ENCODE data around the gene RTN4RL1.

RTN4RL1 gene

DNA sequence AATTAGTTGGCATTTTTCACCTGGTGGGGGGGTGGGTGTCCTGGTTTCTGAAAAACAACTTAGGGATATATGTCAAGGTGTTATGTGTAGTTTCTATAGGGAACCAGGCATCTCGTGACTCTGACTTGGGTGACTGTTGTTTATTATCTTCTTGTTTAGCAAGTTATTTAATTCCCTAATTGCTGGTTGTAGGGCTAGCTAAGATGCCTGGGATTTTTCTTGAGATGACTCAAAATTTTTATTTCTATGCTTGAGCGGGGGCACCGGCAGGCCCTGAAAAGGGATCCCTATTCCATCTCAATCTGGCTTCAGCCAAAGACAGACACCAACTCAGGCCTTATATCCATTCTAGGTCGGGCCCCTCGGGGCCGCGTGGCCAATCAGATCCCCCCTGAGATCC is 8.0 kb upstream of the RTN4RL1 start:
- Mint-ChIP-seq H3K4me1 (ENCODE audit: low read depth in 2 of 2) (peaks cover 14 to 19% of the 10 kb centered on the region in 2 donors), H3K27me3 (peaks cover 4 to 11% of the 10 kb centered on the region in 2 donors), H3K27ac (no peak overlapping the region), H3K9me3 (no peaks in the 10 kb centered on the region), H3K4me3 (no peak overlapping the region), H3K36me3 (ENCODE audit: insufficient read depth) (peaks cover 15% of the 10 kb centered on the region)
- DNase-seq = no peak
- ATAC-seq (replicated peaks) = no peak

GRCh38 chr17:2030779-2031163 is 5.6 kb upstream of the RTN4RL1 start:
- ATAC-seq (replicated peaks) = no peak
- H3K4me1 Mint-ChIP-seq (ENCODE audit: low read depth in 2 of 2) = peaks cover 20 to 25% of the 10 kb centered on the region in 2 donors
- H3K27ac Mint-ChIP-seq = peak overlapping the region; percentile 85 to 90
- no peaks in the 10 kb centered on the region for H3K9me3 Mint-ChIP-seq
- peak overlapping the region; percentile 90 to 93 for H3K4me3 Mint-ChIP-seq
- DNase-seq = no peak
- peaks cover 10% of the 10 kb centered on the region for H3K36me3 Mint-ChIP-seq (ENCODE audit: insufficient read depth)
- peaks cover 12 to 34% of the 10 kb centered on the region in 2 donors for H3K27me3 Mint-ChIP-seq

DNA sequence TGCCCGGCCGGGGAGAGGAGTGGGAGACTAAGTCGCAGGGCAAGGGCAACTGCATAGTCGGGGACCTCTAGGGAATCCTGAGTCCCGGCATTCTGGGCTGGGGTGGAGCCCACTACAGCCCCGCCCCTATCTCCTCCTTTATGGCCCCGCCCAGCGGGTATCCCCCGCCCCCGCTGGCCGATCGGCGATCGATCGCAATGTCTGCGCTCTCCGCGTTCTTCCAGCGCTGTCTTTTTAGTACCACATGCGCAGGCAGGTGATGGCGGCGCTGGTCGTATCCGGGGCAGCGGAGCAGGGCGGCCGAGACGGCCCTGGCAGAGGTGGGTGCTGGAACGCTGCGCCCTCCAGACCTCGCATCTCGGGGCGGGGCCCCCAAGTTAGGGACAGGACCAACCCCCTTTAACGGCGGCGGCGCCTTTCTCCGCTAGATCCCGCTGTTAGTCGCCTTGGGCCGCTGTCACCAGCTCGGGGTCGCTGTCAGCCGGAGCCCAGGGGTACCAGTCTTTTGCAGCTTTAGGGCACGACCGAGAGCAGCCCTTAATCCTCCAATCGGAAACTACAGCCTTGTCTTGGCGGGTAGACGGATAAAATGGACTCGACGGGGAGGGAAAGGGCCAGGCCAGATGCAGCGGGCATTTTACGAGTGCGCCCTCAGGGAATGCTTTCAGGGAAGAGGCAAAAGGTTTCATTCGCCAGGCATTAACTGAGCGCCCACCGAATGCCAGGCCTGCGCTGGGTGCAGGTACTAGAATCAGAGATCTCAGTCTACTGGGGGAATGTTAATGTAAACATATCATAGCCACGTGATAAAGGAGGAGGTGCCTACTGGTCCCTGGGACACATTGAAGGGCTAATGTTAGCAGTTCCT is 5.0 kb upstream of the RTN4RL1 start, which contains the start of gene DPH1:
TSS of gene DPH1 (plus strand) at position 243 of the 868 bp plus-strand sequence. CDS start at position 260, 17 bp downstream.
- no peaks in the 10 kb centered on the region for H3K9me3 Mint-ChIP-seq
- H3K4me1 Mint-ChIP-seq (ENCODE audit: low read depth in 2 of 2) = peaks cover 21 to 26% of the 10 kb centered on the region in 2 donors
- peak; percentile 79 to 84 (median 80) for DNase-seq
- peaks cover 14 to 39% of the 10 kb centered on the region in 2 donors for H3K27me3 Mint-ChIP-seq
- H3K27ac Mint-ChIP-seq = peak within 1 kb of the TSS; percentile 85 to 90
- H3K36me3 Mint-ChIP-seq (ENCODE audit: insufficient read depth) = peaks cover 10% of the 10 kb centered on the region
- H3K4me3 Mint-ChIP-seq = peak within 1 kb of the TSS; percentile 90 to 93
- peak; percentile 83 for ATAC-seq (replicated peaks)

- H3K4me3 Mint-ChIP-seq = peak overlapping the region; percentile 40 to 55
- no peaks in the 10 kb centered on the region for H3K9me3 Mint-ChIP-seq
- H3K36me3 Mint-ChIP-seq (ENCODE audit: insufficient read depth) = peaks cover 15% of the 10 kb centered on the region
- DNase-seq = no peak
- no peak for ATAC-seq (replicated peaks)
- H3K4me1 Mint-ChIP-seq (ENCODE audit: low read depth in 2 of 2) = peaks cover 21 to 26% of the 10 kb centered on the region in 2 donors
- no peak overlapping the region for H3K27ac Mint-ChIP-seq
- H3K27me3 Mint-ChIP-seq = peaks cover 14 to 39% of the 10 kb centered on the region in 2 donors
Measured at GRCh38 chr17:2028737-2029136, 3.6 kb upstream of the RTN4RL1 start.

DNA sequence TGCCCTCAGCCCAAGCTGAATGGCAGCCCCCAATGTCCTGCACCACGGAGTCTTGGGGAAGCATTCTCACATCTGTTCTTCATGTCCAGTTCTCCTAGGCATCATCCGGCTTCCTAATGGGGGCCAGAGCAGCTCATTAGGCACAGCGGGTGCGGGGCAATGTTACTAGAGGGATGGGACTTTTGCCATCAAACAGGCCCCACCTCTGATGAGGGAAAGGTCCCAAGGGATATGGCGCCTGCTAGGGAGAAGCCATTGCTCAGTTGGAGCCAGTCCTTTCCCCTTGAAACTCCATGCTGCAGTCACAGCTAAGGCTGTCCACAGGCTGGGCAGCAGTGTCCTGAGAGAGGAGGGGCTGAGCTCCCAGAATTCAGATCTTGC is 3.1 kb upstream of the RTN4RL1 start:
- Mint-ChIP-seq H3K4me1 (ENCODE audit: low read depth in 2 of 2) (peaks cover 21 to 28% of the 10 kb centered on the region in 2 donors), H3K9me3 (no peaks in the 10 kb centered on the region), H3K4me3 (peak overlapping the region in 1 of 2 donors; percentile 40), H3K36me3 (ENCODE audit: insufficient read depth) (peaks cover 18% of the 10 kb centered on the region), H3K27ac (no peak overlapping the region), H3K27me3 (peaks cover 14 to 39% of the 10 kb centered on the region in 2 donors)
- no peak for DNase-seq
- no peak for ATAC-seq (replicated peaks)

DNA sequence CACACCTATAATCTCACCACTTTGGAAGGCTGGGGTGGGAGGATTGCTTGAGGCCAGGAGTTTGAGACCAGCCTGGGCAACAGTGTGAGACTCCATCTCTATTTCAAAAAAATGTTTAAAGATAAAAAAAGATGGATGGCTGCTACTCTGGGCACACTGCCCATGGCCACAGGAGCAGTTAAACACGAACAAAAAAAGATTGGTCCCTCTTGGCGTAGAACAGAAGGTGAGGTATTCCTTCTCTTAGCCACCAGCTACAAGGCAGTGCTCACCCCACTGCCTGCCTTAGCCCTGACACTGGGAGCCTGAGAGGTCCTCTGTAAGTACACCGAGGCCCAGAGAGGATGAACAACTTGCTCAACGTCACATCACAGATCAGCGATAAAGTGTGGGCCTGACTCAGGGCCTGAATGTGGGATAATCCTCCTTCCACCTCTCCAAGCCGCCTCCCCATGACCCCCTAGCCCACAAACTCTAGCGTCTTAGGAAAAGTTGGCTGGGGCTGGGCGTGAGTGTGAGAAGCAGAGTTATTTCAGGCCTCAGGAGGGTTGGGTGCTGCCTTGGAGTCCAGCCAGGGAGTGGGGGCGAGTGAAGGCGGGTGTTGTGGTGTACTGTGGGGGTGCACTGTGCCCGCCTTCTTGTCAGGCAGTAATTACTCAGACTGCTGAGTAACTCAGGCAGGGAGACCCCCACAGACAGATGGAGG is 2.5 kb upstream of the RTN4RL1 start:
- Mint-ChIP-seq H3K27ac (no peak overlapping the region), H3K9me3 (no peaks in the 10 kb centered on the region), H3K4me3 (no peak overlapping the region), H3K27me3 (peaks cover 14 to 39% of the 10 kb centered on the region in 2 donors), H3K36me3 (ENCODE audit: insufficient read depth) (peaks cover 15% of the 10 kb centered on the region), H3K4me1 (ENCODE audit: low read depth in 2 of 2) (peaks cover 21 to 29% of the 10 kb centered on the region in 2 donors)
- no peak for DNase-seq
- ATAC-seq (replicated peaks) = no peak

DNA sequence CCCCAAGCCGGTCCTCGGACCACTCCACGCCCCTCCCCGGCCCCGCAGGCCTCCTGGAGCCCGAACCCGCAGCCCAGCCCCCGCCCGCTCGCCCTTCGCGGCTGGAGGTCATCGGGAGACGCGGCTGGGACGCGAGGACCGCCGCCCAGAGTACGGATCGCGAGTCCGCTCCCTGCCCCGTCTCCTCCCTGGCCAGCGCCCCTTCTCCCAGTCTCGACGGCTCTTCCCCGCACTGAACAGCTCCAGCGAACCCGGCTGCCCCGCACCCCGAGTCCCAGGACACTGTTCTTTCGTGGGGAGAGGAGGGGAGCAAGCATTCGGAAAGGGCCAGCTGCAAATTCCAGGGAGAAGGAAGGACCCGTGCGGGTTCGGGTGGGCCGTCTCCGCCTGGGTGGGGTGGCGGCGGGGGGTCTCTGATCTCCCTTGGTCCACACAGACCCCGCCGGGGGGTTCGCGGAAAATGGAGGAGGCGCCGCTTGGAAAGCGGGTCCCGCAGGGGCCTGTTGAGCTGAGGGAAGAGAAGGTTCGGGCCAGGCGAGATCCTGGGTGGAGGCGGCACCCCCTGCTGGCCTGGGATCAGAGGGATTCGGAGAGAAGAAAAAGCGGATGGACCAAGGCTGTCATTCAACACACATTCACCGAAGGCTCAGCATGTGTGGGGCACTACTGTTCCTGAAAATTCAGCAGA is 632 bp upstream of the RTN4RL1 start:
- Mint-ChIP-seq H3K9me3 (no peaks in the 10 kb centered on the region), H3K27me3 (peaks cover 14 to 44% of the 10 kb centered on the region in 2 donors), H3K27ac (no peak overlapping the region), H3K4me1 (ENCODE audit: low read depth in 2 of 2) (peaks cover 17 to 27% of the 10 kb centered on the region in 2 donors), H3K36me3 (ENCODE audit: insufficient read depth) (peaks cover 15% of the 10 kb centered on the region), H3K4me3 (peak overlapping the region; percentile 79 to 81)
- no peak for ATAC-seq (replicated peaks)
- no peak for DNase-seq

DNA sequence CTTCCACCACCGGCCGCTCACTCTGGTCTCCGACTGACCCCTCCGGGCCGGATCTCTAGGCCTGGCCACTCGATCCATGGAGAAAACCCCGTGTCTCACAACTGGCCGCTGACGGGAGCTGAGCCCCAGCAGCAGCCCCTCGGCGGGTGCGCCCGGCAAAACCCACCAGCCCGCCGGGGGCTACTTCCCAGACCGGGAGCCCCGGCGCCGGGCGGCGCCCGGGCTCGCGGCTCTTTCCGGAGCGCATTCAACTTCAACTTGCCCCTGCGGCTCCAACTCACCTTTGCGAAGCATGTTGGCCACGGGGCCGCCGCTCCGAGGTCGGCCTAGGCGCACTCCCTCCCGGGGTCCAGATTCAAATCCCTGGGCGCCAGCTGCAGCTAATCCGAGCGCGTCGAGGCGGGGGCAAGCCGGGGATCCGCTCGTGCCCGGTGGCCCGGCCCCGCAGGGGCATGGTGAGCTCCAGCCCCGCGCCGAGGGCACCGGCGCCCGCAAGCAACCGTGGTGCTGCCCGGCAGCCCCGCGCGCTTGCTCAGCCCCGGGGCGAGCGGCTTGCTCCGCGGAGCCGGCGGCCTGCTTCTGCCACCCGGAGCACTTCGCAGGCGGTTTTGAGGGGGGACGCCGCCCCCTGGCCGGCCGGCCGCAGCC is 438 bp downstream of the RTN4RL1 start:
- no peaks in the 10 kb centered on the region for H3K9me3 Mint-ChIP-seq
- ATAC-seq (replicated peaks) (peak; percentile 4), DNase-seq (no peak)
- H3K27ac Mint-ChIP-seq = peak overlapping the region in 1 of 2 donors; percentile 23
- peaks cover 13% of the 10 kb centered on the region for H3K36me3 Mint-ChIP-seq (ENCODE audit: insufficient read depth)
- H3K4me1 Mint-ChIP-seq (ENCODE audit: low read depth in 2 of 2) = peaks cover 9 to 18% of the 10 kb centered on the region in 2 donors
- H3K27me3 Mint-ChIP-seq = peaks cover 19 to 51% of the 10 kb centered on the region in 2 donors
- peak overlapping the region; percentile 79 to 81 for H3K4me3 Mint-ChIP-seq

- H3K27ac Mint-ChIP-seq = peak overlapping the region in 1 of 2 donors; percentile 23
- H3K36me3 Mint-ChIP-seq (ENCODE audit: insufficient read depth) = peaks cover 11% of the 10 kb centered on the region
- peak in 2 of 3 experiments; percentile 44 to 48 for DNase-seq
- peak; percentile 52 for ATAC-seq (replicated peaks)
- H3K27me3 Mint-ChIP-seq = peaks cover 27 to 56% of the 10 kb centered on the region in 2 donors
- H3K4me1 Mint-ChIP-seq (ENCODE audit: low read depth in 2 of 2) = peaks cover 9 to 15% of the 10 kb centered on the region in 2 donors
- H3K9me3 Mint-ChIP-seq = no peaks in the 10 kb centered on the region
- H3K4me3 Mint-ChIP-seq = peak overlapping the region; percentile 65 to 79
Measured at GRCh38 chr17:2023692-2024571, 1.2 kb downstream of the RTN4RL1 start.

DNA sequence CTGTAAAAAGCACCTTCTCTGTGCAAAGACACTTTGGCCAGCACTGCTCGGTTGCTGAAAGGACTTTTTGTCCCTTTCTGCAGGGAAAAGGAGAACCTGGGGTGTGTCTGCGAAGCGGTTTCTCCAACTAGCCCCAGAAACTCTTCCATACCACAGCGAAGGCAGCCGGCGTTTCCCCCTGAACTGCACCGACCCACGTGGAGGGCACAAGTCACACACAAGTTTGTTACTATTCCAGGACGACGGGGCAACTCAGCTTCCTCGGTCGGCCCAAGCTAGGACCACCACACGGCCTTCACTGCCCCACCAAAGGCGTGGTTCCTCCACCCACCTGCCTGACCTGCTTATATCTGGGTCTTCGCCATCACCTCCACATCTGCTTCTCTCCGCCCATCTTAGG is 1.9 kb downstream of the RTN4RL1 start:
- ATAC-seq (replicated peaks) (no peak), DNase-seq (no peak)
- Mint-ChIP-seq H3K4me1 (ENCODE audit: low read depth in 2 of 2) (peaks cover 7 to 14% of the 10 kb centered on the region in 2 donors), H3K4me3 (peak overlapping the region; percentile 58 to 66), H3K27ac (no peak overlapping the region), H3K27me3 (peaks cover 31 to 56% of the 10 kb centered on the region in 2 donors), H3K9me3 (no peaks in the 10 kb centered on the region), H3K36me3 (ENCODE audit: insufficient read depth) (peaks cover 11% of the 10 kb centered on the region)

GRCh38 chr17:2022647-2023240 is 2.4 kb downstream of the RTN4RL1 start:
- Mint-ChIP-seq H3K36me3 (ENCODE audit: insufficient read depth) (peaks cover 11% of the 10 kb centered on the region), H3K27me3 (peaks cover 34 to 56% of the 10 kb centered on the region in 2 donors), H3K4me1 (ENCODE audit: low read depth in 2 of 2) (peaks cover 7 to 16% of the 10 kb centered on the region in 2 donors), H3K27ac (no peak overlapping the region), H3K9me3 (no peaks in the 10 kb centered on the region), H3K4me3 (peak overlapping the region in 1 of 2 donors; percentile 66)
- ATAC-seq (replicated peaks) (peak; percentile 16), DNase-seq (no peak)

DNA sequence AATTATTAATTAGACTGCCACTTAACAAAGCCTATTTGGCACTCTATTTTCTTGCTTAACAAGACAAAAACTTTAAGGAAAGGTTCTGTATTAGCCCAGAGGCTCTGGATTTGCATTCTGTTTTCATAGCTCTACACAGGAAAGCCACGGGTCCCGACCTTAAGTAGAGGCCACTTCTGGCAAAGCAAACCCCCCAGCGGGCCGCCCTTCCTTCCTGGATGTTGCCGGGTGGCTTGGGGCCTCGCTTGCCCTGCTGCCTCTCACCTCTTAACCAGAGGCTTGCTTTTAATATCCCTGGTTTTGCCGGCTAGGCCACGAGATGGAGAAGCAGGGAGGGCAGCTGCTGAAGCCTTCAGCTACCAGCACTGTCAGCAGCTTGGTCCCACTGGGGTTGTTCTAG is 4.4 kb downstream of the RTN4RL1 start:
- no peak for DNase-seq
- H3K4me3 Mint-ChIP-seq = no peak overlapping the region
- no peak for ATAC-seq (replicated peaks)
- peaks cover 39 to 41% of the 10 kb centered on the region in 2 donors for H3K27me3 Mint-ChIP-seq
- H3K27ac Mint-ChIP-seq = no peak overlapping the region
- peaks cover under 1 to 9% of the 10 kb centered on the region in 2 donors for H3K4me1 Mint-ChIP-seq (ENCODE audit: low read depth in 2 of 2)
- no peaks in the 10 kb centered on the region for H3K9me3 Mint-ChIP-seq
- peaks cover 8% of the 10 kb centered on the region for H3K36me3 Mint-ChIP-seq (ENCODE audit: insufficient read depth)

All from effector memory CD8-positive, alpha-beta T cell (primary cell).